Astrocyte of the spinal cord (primary cell): ENCODE measurements around the gene TCEA3.

ENCODE experiments used
- DNase-seq: peaks from one replicate; pipeline ENCODE4 v3.0.0; 2011; ENCODE audit warnings: low read depth, low spot score
- H3K4me3 ChIP-seq: 2 replicates; pipeline ENCODE4 v1.5.1; 2011; ENCODE audit warnings: low read depth, mild to moderate bottlenecking, low read length, moderate library complexity
- in situ Hi-C: cut with HindIII; loops from 2 replicates; pipeline ENCODE4 v1.10.0; 2017; ENCODE audit warnings: low sequenced_read_pairs
- TF ChIP-seq, protein P1 (sequence below): IDR thresholded peaks from 2 replicates; pipeline ENCODE4 v1.5.1; 2012; ENCODE audit warnings: low read depth, mild to moderate bottlenecking, low read length, inconsistent platforms

The TCEA3 gene

DNA sequence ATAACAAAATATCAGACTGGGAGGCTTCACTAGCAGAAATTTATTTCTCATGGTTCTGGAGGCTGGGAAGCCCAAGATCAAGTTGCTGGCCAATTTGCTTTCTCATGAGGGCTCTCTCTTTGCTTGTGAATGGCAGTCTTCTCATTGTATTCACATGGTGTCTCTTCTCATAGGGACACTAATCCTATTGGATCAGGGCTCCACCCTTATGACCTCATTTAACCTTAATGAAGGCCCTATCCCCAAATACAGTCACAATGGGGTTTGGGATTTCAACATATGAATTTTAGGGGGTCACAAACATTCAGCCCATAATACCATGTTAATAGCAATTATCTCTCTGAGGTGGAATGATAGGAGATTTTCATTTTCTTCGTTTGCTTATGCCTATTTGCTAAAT is 25.3 kb downstream of the TCEA3 start:
- TF ChIP-seq, protein P1, sequence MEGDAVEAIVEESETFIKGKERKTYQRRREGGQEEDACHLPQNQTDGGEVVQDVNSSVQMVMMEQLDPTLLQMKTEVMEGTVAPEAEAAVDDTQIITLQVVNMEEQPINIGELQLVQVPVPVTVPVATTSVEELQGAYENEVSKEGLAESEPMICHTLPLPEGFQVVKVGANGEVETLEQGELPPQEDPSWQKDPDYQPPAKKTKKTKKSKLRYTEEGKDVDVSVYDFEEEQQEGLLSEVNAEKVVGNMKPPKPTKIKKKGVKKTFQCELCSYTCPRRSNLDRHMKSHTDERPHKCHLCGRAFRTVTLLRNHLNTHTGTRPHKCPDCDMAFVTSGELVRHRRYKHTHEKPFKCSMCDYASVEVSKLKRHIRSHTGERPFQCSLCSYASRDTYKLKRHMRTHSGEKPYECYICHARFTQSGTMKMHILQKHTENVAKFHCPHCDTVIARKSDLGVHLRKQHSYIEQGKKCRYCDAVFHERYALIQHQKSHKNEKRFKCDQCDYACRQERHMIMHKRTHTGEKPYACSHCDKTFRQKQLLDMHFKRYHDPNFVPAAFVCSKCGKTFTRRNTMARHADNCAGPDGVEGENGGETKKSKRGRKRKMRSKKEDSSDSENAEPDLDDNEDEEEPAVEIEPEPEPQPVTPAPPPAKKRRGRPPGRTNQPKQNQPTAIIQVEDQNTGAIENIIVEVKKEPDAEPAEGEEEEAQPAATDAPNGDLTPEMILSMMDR, result no peak
- H3K4me3 ChIP-seq, result no peak overlapping the region
- in situ Hi-C loops, result no loop called here
- DNase-seq, result no peak

DNA sequence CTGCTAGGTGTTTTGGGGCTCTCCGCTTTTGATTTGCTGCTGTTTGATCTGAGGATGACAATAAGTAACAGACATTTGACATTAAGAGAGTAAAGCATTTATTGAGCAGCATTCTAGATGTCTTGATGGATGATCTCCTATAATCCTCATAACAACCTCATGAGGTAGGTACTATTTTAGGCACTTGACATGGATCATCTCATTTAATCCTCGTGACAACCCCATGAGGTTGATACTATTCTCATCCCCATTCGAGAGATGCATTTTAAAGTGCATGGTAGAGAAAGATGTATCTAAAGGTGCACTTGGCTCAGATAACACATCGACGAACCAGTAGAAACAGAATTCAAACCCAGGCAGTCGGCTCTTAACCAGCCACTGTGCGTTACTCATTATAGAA is 26.6 kb downstream of the TCEA3 start:
- no peak for DNase-seq
- TF ChIP-seq, protein P1, result no peak
- in situ Hi-C loops, result no loop called here
- no peak overlapping the region for H3K4me3 ChIP-seq

DNA sequence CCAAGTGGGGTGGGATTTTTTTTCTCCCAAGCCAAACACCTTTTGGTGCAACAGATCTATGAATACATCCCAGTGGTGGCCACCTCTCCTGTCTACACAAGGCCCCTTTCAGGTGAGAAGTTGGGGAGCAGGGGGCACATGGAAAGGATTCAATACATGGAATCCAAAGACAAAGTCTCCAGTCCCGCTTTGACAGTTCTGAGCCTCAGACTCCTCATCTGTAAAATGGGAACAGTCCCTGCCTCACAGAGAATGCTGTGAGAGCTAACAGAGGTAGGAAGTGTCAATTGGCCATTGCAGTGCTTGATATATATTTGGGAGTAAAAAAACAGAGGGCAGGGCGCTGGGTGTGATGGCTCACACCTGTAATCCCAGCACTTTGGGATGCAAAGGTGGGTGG is 28.2 kb downstream of the TCEA3 start:
- TF ChIP-seq, protein P1, result no peak
- no peak overlapping the region for H3K4me3 ChIP-seq
- DNase-seq, result no peak
- in situ Hi-C loops, result no loop called here

DNA sequence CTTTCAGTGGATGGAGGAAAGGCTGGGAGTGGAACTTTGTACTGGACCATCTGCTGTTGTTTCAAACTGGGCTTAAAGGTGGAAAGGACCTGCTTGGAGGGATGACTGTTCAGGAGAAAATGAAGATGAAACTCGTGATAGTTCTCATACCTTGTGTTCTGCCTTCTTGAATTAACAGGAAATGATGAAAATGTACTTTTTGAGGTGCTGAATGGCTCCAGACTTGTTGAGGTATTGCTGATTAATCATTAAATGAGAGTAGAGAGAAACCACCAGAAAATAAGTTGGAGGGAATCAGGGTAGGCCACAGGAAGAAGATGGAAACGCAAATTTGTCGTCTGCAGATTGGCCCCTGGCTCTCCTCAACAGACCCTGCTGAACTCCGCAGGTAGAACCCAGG is 28.7 kb downstream of the TCEA3 start:
- no peak overlapping the region for H3K4me3 ChIP-seq
- TF ChIP-seq, protein P1, result no peak
- DNase-seq, result no peak
- in situ Hi-C loops, result no loop called here

DNA sequence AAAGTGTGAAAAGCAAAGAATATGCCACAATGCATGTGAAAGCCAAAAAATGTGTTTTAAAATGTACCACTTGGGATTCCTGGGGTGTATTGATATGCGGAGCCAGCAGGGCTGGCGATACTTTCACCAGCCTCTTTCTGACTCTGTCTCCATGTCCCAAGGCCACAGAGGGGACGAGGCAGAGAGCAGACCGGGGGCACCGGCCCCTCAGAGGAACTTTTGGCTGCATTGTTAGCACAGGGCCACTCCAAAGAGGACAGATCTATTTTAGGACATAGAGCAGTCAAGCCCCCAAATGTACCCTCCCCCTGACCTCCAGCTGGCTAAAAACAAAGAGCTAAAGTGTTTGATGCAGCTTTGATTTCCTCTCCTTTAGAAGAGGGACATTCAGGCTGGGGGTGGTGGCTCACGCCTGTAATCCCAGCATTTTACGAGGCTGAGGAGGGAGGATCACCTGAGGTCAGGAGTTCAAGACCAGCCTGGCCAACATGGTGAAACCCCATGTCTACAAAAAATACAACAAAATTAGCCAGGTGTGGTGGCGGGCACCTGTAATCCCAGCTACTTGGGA is 29.3 kb downstream of the TCEA3 start:
- TF ChIP-seq, protein P1, result no peak
- in situ Hi-C loops, result no loop called here
- no peak for DNase-seq
- H3K4me3 ChIP-seq, result no peak overlapping the region

DNA sequence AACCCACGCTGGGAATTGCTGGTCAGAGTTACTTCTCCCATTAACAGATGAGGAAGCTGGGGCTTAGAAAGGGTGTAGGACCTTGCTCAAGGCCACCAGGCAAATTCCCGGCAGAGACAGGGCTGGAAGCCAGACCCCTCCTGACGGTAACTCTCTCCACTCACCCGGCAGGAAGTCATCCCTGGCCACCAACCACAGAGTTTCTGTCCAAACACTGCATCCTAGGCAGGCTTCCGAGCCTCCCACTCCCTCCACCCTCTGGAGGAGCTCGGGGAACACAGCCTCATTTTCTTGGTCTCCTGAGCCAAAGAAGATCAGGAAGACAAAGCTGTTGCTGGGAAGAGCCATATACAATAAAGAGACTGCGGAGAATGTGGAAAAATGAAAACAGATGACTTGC is 29.9 kb downstream of the TCEA3 start:
- H3K4me3 ChIP-seq, result no peak overlapping the region
- DNase-seq, result peak; percentile 91
- in situ Hi-C loops, result no loop called here
- TF ChIP-seq, protein P1, result peak; percentile 6

DNA sequence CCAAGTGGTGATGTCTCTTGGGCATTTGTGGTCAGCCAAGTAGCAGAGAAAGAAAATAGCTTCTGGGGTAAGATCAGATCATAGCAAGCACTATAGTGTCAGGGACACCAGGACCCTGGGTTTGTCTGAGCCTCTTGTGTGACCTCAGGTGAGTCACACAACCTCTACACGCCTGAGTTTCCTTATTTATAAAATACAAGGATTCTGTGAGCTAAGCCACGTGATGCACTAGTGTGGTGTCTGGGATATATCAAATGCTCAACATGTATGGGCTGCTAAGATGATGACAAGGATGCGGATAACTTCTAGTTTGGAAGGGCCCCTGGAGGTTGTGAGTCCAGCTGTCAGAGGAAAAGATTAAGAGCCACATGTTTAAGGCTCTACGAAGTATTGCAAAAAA is 30.4 kb downstream of the TCEA3 start:
- DNase-seq, result peak; percentile 85
- in situ Hi-C loops, result no loop called here
- TF ChIP-seq, protein P1, result no peak
- no peak overlapping the region for H3K4me3 ChIP-seq
